Neural progenitor cell (in vitro differentiated cells): ENCODE results near the gene NMU. TPM values are rescaled to one million over a fixed set of nuclear protein-coding genes. Genes with fewer than 3 reads are reported as not detected.

ENCODE experiments used
- DNase-seq: peaks from one replicate; pipeline ENCODE4 v3.0.0-alpha.2; 2016; ENCODE audit warnings: low spot score
- H2AFZ ChIP-seq: fragments of 200-600 bp; sonication (generic); replicated peaks from 2 replicates; pipeline ENCODE4 v1.6.1; 2016; ENCODE audit warnings: antibody characterized with exemption
- H3F3A ChIP-seq: fragments of 200-600 bp; sonication (generic); 2 replicates; pipeline ENCODE4 v1.6.1; 2016; ENCODE audit warnings: antibody characterized with exemption, low read depth
- H3K27ac ChIP-seq: fragments of 200-600 bp; sonication (generic); 2 replicates; pipeline ENCODE4 v1.5.1; 2016; ENCODE audit warnings: mild to moderate bottlenecking
- H3K27me3 ChIP-seq: fragments of 200-600 bp; sonication (generic); 2 replicates; pipeline ENCODE4 v1.6.1; 2016; ENCODE audit warnings: mild to moderate bottlenecking, moderate library complexity
- H3K36me3 ChIP-seq: fragments of 200-600 bp; sonication (generic); 2 replicates; pipeline ENCODE4 v1.5.1; 2016
- H3K4me1 ChIP-seq: fragments of 200-600 bp; sonication (generic); 2 replicates; pipeline ENCODE4 v1.6.1; 2016; ENCODE audit warnings: mixed run types
- H3K4me2 ChIP-seq: fragments of 200-600 bp; sonication (generic); 2 replicates; pipeline ENCODE4 v1.6.1; 2016
- H3K4me3 ChIP-seq: fragments of 200-600 bp; sonication (generic); 2 replicates; pipeline ENCODE4 v1.5.1; 2016
- H3K79me2 ChIP-seq: fragments of 200-600 bp; sonication (generic); 2 replicates; pipeline ENCODE4 v1.6.1; 2016; ENCODE audit warnings: low read depth
- H3K9ac ChIP-seq: fragments of 200-600 bp; sonication (generic); 2 replicates; pipeline ENCODE4 v1.6.1; 2016
- H3K9me3 ChIP-seq: fragments of 200-600 bp; sonication (generic); 2 replicates; pipeline ENCODE4 v1.5.1; 2016; ENCODE audit warnings: low read depth
- H4K20me1 ChIP-seq: fragments of 200-600 bp; sonication (generic); 2 replicates; pipeline ENCODE4 v1.6.1; 2016; ENCODE audit warnings: low read depth
- H3K27ac Mint-ChIP-seq: 3 replicates; pipeline ENCODE4 v1.8.0; 2021; ENCODE audit warnings: mixed read lengths
- H3K27me3 Mint-ChIP-seq: 2 replicates; pipeline ENCODE4 v1.8.0; 2022; ENCODE audit warnings: low read depth, mild to moderate bottlenecking, inconsistent platforms, moderate library complexity, mixed read lengths; ENCODE audit not compliant: insufficient read depth
- H3K36me3 Mint-ChIP-seq: 3 replicates; pipeline ENCODE4 v1.8.0; 2021; ENCODE audit warnings: mixed read lengths
- H3K4me1 Mint-ChIP-seq: 3 replicates; pipeline ENCODE4 v1.8.0; 2021; ENCODE audit warnings: mixed read lengths
- H3K4me3 Mint-ChIP-seq: 3 replicates; pipeline ENCODE4 v1.8.0; 2021; ENCODE audit warnings: mild to moderate bottlenecking, moderate library complexity, mixed read lengths
- H3K9me3 Mint-ChIP-seq: 3 replicates; pipeline ENCODE4 v1.8.0; 2020; ENCODE audit warnings: mixed read lengths
- CTCF ChIP-seq: fragments of 200-600 bp; sonication (generic); IDR thresholded peaks from 2 replicates; pipeline ENCODE4 v1.5.1; 2017; ENCODE audit warnings: antibody characterized with exemption, mild to moderate bottlenecking
- EZH2 ChIP-seq: fragments of 200-600 bp; sonication (generic); IDR thresholded peaks from 2 replicates; pipeline ENCODE4 v1.6.1; 2017; ENCODE audit warnings: antibody characterized with exemption, mild to moderate bottlenecking, moderate library complexity
- EZH2phosphoT487 ChIP-seq: fragments of 200-600 bp; sonication (generic); IDR thresholded peaks from 2 replicates; pipeline ENCODE4 v1.6.1; 2017; ENCODE audit warnings: antibody characterized with exemption
- total RNA-seq: library from RNA; depleted of rRNA; stranded (reverse); fragments of >200 nt; gene quantifications from 2 replicates; pipeline ENCODE4 v1.2.3, GENCODE V29; 2015; ENCODE audit warnings: low replicate concordance

Gene NMU
- total RNA-seq, 1 donor from 2014 or later = 1.8 TPM

GRCh38 chr4:55681430-55681829 lies 45.3 kb upstream of the NMU start:
- H3K9me3 ChIP-seq = no peaks in the 10 kb centered on the region
- Mint-ChIP-seq H3K36me3 (no peaks in the 10 kb centered on the region), H3K4me1 (no peaks in the 10 kb centered on the region), H3K4me3 (no peak overlapping the region), H3K27ac (no peak overlapping the region), H3K9me3 (no peaks in the 10 kb centered on the region), H3K27me3 (peaks cover 8% of the 10 kb centered on the region)
- no peaks in the 10 kb centered on the region for H3K79me2 ChIP-seq
- no peaks in the 10 kb centered on the region for H3K36me3 ChIP-seq
- H3F3A ChIP-seq = no peaks in the 10 kb centered on the region
- H4K20me1 ChIP-seq = no peaks in the 10 kb centered on the region
- no peak overlapping the region for H2AFZ ChIP-seq
- H3K27me3 ChIP-seq = no peaks in the 10 kb centered on the region
- H3K4me1 ChIP-seq = peaks cover under 1% of the 10 kb centered on the region
- H3K4me2 ChIP-seq = no peak overlapping the region
- DNase-seq = no peak
- H3K4me3 ChIP-seq = no peak overlapping the region
- no peak overlapping the region for H3K27ac ChIP-seq
- TF ChIP-seq EZH2 (no peak), EZH2phosphoT487 (no peak), CTCF (no peak)
- no peak overlapping the region for H3K9ac ChIP-seq

GRCh38 chr4:55675196-55675793 lies 39.2 kb upstream of the NMU start:
- Mint-ChIP-seq H3K4me3 (peak overlapping the region; percentile 62), H3K27me3 (peaks cover 3% of the 10 kb centered on the region), H3K9me3 (peaks cover 4% of the 10 kb centered on the region), H3K4me1 (peaks cover 17% of the 10 kb centered on the region), H3K36me3 (no peaks in the 10 kb centered on the region), H3K27ac (peak overlapping the region; percentile 78)
- Histone ChIP-seq H3K4me1 (peaks cover 17% of the 10 kb centered on the region), H3K79me2 (no peaks in the 10 kb centered on the region), H3K27ac (no peak overlapping the region), H3K9ac (no peak overlapping the region), H4K20me1 (no peaks in the 10 kb centered on the region), H3K9me3 (no peaks in the 10 kb centered on the region), H3K4me2 (no peak overlapping the region), H3K36me3 (no peaks in the 10 kb centered on the region), H3K4me3 (no peak overlapping the region), H3F3A (no peaks in the 10 kb centered on the region), H2AFZ (no peak overlapping the region), H3K27me3 (no peaks in the 10 kb centered on the region)
- no peak for TF ChIP-seq EZH2phosphoT487
- TF ChIP-seq EZH2 = no peak
- TF ChIP-seq CTCF = no peak
- DNase-seq = peak; percentile 25

GRCh38 chr4:55673424-55673823 lies 37.3 kb upstream of the NMU start:
- H3K27me3 ChIP-seq = no peaks in the 10 kb centered on the region

More at GRCh38 chr4:55673424-55673823, 37.3 kb upstream of the NMU start:
- Mint-ChIP-seq H3K27me3 (peaks cover 2% of the 10 kb centered on the region), H3K4me1 (peaks cover 20% of the 10 kb centered on the region), H3K4me3 (no peak overlapping the region), H3K27ac (no peak overlapping the region), H3K9me3 (peaks cover 4% of the 10 kb centered on the region), H3K36me3 (no peaks in the 10 kb centered on the region)
- Histone ChIP-seq H3K9ac (no peak overlapping the region), H3F3A (no peaks in the 10 kb centered on the region), H3K27ac (no peak overlapping the region), H3K9me3 (no peaks in the 10 kb centered on the region), H2AFZ (no peak overlapping the region), H3K4me3 (no peak overlapping the region), H3K36me3 (no peaks in the 10 kb centered on the region), H3K4me2 (no peak overlapping the region), H4K20me1 (no peaks in the 10 kb centered on the region), H3K4me1 (peaks cover 17% of the 10 kb centered on the region), H3K79me2 (no peaks in the 10 kb centered on the region)
- DNase-seq = no peak
- TF ChIP-seq EZH2phosphoT487 = no peak
- no peak for TF ChIP-seq CTCF
- no peak for TF ChIP-seq EZH2
